HG03439 (cell line): ENCODE data around the gene SAMD1.

Source experiments
- ATAC-seq: cut with Tn5 transposase; IDR thresholded peaks from one replicate; pipeline ENCODE4 v1.9.1; 2021; ENCODE audit warnings: mild to moderate bottlenecking, moderate library complexity; ENCODE audit not compliant: unreplicated experiment

The SAMD1 gene

DNA sequence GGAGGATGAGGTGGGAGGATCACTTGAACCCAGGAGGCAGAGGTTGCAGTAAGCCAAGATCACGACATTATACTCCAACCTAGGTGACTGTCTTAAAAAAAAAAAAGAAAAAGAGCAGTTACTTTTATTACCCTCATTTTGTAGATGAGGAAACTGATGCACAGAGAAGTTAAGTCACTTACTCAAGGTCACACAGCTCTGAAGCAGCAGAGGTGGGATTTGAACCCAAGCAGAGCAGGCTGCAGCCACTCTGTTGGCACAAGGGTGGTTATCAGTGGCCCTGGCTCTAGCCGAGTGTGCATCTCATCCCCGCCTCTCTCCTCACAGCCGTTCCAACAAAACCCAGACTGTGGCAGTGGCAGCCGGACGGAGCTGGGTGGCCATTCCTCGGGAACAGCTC lies 51.4 kb downstream of the SAMD1 start:
- no peak for ATAC-seq
